Gastroesophageal sphincter (tissue), 3 donors: ENCODE measurements around the gene TIGD2.

Experiments used
- EP300 ChIP-seq: sonication (generic); formaldehyde crosslinking; IDR thresholded peaks from one replicate; pipeline ENCODE4 v1.6.1; 2017; ENCODE audit warnings: antibody characterized with exemption, mild to moderate bottlenecking
- POLR2A ChIP-seq, 2 donors: fragments of 450-650 bp; IDR thresholded peaks; one replicate each; pipeline ENCODE4 v1.6.1; 2017; ENCODE audit warnings: antibody characterized with exemption in 2 of 2, mild to moderate bottlenecking in 2 of 2, moderate library complexity in 1 of 2
- POLR2AphosphoS5 ChIP-seq: sonication (generic); formaldehyde crosslinking; IDR thresholded peaks from one replicate; pipeline ENCODE4 v1.6.1; 2017; ENCODE audit warnings: antibody characterized with exemption
- TF ChIP-seq, protein P1 (sequence below), 4 experiments: fragments of 200-600 bp in 2 of 4; fragments of 450-650 bp in 2 of 4; sonication (generic) in 1 of 4; IDR thresholded peaks; one replicate each; pipeline ENCODE4 v1.5.1; 2017 to 2019; ENCODE audit warnings: antibody characterized with exemption in 4 of 4, mild to moderate bottlenecking in 2 of 4, moderate library complexity in 2 of 4

DNA sequence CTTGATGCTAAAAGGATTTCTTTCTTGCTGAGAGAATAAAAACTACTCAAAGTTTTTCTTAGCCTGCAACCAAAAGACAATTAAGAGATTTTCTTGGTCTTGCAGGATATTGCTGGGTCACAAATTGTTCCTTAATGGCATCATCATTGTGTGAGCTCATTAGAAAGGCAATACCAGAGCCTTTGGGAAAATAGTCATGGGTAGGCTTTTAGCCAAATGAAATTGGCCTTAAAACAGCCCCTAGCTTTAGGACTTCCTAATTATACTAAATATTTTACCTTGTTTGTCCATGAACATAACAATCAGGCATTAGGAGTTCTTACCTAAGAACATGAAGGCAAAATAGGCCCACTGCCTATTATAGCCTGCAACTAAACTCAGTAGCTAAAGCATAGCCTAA lies 43.9 kb upstream of the TIGD2 start:
- TF ChIP-seq EP300, result no peak
- TF ChIP-seq, protein P1, sequence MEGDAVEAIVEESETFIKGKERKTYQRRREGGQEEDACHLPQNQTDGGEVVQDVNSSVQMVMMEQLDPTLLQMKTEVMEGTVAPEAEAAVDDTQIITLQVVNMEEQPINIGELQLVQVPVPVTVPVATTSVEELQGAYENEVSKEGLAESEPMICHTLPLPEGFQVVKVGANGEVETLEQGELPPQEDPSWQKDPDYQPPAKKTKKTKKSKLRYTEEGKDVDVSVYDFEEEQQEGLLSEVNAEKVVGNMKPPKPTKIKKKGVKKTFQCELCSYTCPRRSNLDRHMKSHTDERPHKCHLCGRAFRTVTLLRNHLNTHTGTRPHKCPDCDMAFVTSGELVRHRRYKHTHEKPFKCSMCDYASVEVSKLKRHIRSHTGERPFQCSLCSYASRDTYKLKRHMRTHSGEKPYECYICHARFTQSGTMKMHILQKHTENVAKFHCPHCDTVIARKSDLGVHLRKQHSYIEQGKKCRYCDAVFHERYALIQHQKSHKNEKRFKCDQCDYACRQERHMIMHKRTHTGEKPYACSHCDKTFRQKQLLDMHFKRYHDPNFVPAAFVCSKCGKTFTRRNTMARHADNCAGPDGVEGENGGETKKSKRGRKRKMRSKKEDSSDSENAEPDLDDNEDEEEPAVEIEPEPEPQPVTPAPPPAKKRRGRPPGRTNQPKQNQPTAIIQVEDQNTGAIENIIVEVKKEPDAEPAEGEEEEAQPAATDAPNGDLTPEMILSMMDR (IDR thresholded peaks at IDR 0.05), result no peak
- TF ChIP-seq POLR2AphosphoS5, result no peak
- TF ChIP-seq POLR2A (IDR thresholded peaks at IDR 0.05), result no peak
